ENCODE measurements around the gene SEC14L1. TPM values are rescaled to one million over a fixed set of nuclear protein-coding genes. Genes with fewer than 3 reads are reported as not detected.

SEC14L1 gene
- polyA plus RNA-seq, 3 donors: 19.2 to 64.2 (median 58.4) TPM

DNA sequence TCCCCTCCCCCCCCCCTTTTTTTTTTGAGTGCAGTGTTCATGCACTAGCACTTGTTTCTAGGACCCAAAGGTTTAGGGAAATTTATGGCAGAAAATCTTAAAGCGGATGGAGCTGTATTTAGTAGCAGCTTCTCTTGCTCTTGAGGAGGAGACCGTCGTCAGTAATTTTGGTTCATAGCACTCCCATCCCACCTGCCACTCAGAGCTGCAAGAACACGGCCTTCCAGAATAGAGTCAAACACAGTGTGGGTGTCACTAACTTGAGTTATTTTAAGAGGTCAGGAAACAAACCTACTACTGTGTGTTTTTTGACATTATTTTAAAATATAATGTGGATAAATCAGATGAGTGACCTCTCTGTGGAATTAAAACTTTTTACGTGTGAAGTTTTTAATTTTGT is 37.3 kb downstream of the SEC14L1 start:
- WGBS, 3 donors: 75 to 86% (median 79%) methylated on average over 5 of the region's 5 CpGs
- no peak overlapping the region for H3K27ac ChIP-seq (ENCODE audit: low read depth, low read length)

DNA sequence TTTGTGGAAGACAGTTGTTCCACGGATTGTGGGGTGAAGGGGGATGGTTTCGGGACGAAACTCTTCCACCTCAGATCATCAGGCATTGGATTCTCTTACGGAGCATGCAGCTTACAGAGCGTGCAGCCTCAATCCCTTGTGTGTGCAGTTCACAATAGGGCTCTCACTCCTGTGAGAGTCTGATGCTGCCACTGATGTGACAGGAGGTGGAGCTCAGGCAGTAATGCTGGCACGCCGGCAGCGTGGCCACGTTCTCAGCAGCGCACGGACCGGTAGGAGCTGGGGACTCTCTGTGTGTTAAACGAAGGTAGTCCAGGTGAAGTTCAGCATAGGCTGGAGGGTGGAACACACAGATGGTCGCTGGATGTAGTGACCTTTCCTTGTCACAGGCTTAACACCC is 37.8 kb downstream of the SEC14L1 start:
- no peak overlapping the region for H3K27ac ChIP-seq (ENCODE audit: low read depth, low read length)
- WGBS, 3 donors: 55 to 82% (median 81%) methylated on average over 14 of the region's 14 CpGs

DNA sequence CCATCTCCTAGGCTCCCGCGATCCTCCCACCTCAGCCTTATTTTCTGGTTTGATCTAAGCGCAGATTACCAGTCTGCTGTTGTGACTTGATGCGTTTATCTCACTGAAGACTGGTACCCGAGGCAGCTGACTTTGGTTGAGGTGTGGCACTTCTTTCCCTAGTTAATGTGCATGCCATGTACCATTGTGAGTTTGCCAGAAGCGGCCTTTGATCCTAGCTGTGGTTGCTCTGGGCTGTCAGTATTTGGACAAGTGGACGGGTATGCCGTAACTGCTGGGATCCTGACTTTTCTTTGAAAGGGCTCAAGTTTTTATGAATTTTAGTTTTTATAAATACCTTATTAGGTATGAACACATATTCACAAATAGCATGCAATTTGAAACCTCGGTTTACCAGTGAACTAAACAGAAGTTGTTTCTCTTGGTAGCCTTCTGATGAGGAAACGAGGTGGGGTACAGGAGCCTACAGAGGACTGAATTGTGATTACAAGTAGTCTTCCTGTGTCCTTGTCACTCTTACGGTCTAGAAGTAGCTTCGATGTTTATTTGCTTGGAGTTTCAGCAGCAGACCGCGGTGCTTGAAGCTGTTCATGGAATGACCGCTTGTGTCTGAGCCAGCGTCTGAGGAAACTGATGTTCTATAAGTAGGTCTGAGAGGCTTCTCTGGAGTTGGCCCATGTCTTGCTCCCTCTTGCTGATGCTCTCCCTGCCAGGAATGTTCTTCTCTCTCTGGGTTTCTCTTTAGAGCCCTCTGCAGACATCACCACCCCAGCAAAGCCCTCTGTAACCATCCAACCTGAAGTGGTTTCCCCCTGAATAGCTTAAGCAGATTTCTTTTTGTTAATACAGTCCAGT is 40.0 kb downstream of the SEC14L1 start:
- H3K27ac ChIP-seq (ENCODE audit: low read depth, low read length): no peak overlapping the region
- WGBS, 3 donors: 78 to 82% (median 80%) methylated on average over 16 of the region's 16 CpGs

DNA sequence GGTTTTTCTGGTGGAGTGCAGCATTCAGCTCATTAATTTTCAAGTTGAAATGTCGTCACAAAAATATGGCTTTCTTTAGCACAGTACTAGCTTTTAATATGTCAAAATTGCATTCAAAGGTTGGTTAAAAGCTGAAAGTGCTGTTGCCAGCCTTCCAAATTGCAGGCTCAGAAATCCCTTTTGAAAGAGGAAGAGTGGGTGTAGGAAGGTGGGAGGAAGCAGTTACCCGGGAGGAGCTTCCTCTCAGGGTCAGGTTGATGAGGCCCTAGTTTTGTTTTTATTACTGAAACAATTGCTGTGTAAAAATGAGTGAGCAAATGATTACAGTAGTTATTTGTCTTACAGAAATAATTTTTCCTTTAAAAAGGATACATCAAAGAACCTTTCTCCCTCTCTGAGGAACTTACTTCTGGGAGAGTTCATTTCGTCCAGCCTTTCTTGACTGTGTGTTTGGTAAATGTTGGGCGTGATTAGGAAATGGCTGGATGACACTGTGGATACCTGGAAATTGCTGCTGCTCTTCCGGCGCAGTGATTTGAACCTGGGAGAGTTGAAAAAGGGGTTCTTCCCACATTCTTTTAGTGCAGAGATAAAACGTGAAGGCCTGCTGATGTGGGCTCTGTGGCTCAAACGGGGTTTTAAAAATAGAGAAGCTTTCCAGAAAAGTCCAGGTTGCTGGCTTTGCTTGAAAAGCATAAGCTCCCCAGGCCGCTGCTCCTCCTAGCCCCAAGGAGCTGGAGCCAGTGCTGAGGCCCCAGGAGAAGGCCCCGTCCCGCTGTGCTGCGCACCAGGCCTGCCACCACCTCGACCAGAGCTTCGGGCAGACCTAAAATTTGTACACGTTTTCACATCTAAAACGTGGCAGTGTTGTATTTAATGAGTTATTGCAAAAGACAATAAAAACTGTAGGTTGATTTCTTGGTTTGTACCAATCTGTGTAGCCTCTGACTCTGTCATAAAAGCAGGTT is 41.7 kb downstream of the SEC14L1 start:
- WGBS, 3 donors: 50 to 73% (median 55%) methylated on average over 16 of the region's 16 CpGs
- H3K27ac ChIP-seq (ENCODE audit: low read depth, low read length): no peak overlapping the region

DNA sequence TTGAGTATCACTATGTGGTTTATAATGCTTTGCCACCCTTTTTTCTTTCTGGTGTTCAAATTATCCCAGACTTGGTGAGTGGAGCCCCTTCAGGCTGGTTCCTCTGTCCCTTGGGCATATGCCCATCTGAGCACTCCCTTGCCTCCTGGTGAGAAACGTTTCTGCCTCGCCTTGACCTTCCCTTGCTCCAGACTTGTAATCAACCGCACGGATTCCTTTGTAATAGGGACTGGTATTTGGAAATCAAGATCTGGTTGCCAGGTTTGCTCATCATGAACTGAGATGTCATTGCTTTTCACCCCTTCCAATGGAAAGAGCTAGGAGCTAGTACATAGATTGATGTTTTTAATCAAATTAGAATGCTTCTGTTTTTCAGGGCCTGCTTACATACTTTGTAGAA is 43.7 kb downstream of the SEC14L1 start:
- no peak overlapping the region for H3K27ac ChIP-seq (ENCODE audit: low read depth, low read length)
- 39 to 52% (median 42%) methylated on average over 4 of the region's 4 CpGs for WGBS, 3 donors

DNA sequence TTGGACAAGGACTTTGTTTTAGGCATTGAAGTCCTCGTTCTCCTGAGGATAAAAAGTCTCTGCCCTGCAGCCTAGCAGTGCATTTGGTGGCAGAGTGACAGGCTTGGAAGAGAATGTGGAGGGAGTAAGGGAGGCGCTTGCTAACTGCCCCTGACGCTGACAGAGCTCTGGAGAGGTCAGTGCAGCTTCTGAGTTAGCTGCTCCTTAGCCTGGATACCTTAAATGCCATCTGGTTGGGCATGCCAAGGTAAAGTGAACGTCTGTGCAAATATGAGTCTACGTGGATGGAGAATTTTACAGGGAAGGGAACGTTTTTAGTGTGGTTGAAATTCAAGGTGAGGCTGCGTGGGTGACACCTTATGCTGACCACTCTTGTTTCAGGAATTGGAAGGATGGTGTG is 44.4 kb downstream of the SEC14L1 start:
- H3K27ac ChIP-seq (ENCODE audit: low read depth, low read length): no peak overlapping the region
- WGBS, 3 donors: 42 to 64% (median 58%) methylated on average over 7 of the region's 7 CpGs

DNA sequence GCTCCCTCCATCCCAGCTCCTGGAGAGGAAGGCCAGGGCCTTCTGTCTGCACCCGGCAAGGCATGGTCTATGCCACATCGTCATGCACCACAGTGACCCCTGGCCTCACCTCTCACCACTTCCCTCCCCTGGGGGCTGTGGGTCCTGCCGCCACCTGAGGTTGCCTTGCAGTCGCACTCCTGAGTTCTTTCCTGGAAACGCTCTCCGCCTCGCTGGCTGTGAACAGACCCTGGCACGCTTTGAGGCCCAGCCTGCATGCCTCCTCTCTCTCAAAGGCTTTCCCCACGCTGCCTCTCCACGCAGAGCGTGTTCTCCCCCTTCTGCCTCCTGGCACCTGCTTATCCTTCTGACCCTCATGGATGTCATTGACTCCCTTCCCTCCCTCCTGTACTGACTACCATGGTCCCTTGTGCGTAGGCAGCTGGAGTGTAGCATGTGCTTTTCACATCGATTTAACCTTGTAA is 45.4 kb downstream of the SEC14L1 start:
- 55 to 59% (median 55%) methylated on average over 13 of the region's 13 CpGs for WGBS, 3 donors
- H3K27ac ChIP-seq (ENCODE audit: low read depth, low read length): no peak overlapping the region

DNA sequence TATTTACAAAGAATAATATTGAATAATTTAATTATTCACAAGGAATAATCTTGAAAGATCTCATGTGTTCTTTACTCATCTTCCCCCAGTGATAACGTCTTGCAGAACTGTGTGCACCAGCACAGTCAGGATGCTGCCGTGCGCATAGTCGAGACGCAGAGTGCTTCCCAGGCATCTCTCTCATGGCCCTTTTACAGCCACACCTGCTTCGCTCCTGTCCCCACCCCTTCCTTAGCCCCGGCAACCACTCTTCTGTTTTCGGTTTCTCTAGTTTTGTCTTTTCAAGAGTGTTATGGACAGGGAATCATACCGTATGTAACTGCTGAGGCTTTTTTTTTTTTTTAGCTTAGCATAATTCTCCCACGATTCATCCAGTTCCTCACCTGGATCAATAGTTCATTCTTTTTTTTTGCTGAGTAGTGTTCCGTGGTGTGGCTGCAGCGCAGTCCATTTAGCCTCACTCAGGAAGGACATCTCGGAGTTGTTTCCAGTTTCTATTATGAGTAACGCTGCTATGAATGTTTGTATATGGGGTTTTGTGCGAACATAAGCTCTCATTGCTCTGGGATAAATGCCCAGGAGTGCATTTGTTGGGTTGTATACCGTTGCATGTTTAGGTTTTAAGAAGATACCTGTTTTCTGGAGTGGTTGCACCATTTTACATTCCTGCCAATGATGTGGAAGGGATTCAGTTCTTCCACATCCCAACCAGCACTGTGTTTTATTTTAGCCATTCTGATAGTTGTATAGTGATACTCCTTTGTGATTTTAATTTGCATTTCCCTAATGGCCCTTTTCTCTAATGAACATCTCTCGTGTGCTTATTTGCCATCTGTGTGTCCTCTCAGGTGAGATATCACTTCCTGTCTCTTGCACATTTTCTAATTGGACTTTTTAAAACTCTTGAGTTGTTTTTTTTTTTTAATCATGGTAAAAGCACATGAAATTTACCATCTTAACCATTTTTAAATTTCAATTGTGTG is 47.6 kb downstream of the SEC14L1 start:
- WGBS, 3 donors: 72 to 83% (median 80%) methylated on average over 17 of the region's 17 CpGs
- no peak overlapping the region for H3K27ac ChIP-seq (ENCODE audit: low read depth, low read length)

DNA sequence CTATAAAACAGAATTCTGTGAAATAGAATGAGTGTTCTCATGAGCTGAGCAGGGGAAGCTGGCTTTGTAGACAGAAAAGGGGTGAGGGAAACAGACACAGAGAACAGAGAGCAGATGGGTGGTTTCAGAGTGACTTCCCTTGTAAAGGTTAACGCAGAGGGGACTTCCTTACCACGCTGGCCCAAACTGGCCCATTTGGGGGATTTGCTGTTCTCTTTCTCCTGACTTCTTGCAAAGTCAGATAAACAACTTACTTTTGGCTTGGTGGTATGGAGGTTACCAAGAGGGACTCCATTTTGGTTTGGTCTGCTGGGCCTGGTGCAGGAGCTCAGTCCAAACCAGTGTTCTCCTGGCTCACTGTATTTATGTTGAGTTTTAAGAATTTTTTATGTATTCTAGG is 48.4 kb downstream of the SEC14L1 start:
- no peak overlapping the region for H3K27ac ChIP-seq (ENCODE audit: low read depth, low read length)

DNA sequence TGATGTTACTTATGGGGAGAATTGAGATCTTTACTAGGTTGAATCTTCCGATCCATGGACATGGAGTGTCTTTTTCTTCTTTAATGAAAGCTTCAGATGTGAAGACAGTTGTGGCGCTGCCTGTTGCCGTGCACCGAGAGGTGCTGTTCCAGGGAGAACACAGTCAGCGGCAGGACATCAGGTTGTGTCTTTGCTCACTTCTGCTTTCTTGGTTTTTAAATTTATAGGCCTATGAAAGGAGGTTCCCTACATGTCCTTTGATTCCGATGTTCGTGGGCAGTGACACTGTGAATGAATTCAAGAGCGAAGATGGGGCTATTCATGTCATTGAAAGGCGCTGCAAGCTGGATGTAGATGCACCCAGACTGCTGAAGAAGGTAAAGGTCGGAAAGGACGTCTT is 49.8 kb downstream of the SEC14L1 start:
- no peak overlapping the region for H3K27ac ChIP-seq (ENCODE audit: low read depth, low read length)

More for the DNA sequence above, 48.4 kb downstream of the SEC14L1 start:
- WGBS, 3 donors: 44 to 84% (median 68%) methylated on average over 2 of the region's 2 CpGs

DNA sequence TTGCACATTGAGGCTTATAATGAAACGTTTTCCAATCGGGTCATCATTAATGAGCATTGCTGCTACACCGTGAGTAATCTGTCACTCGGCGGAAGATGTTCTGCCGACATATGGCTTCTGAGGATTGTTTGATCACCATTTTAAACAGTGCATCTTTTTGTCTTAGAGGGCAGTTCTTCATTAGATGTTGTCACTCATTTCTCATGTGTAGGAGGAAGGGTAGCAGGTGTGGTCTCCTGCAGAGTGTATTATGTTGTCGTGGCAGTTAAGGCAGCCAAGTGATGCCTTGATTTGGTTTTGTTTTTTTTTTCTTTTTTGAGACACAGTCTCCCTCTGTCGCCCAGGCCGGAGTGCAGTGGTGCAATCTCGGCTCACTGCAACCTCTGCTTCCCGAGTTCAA is 50.5 kb downstream of the SEC14L1 start:
- H3K27ac ChIP-seq (ENCODE audit: low read depth, low read length): no peak overlapping the region
- 85 to 88% (median 85%) methylated on average over 11 of the region's 11 CpGs for WGBS, 3 donors

More for the DNA sequence above, 49.8 kb downstream of the SEC14L1 start:
- WGBS, 3 donors: 80 to 96% (median 81%) methylated on average over 11 of the region's 11 CpGs

DNA sequence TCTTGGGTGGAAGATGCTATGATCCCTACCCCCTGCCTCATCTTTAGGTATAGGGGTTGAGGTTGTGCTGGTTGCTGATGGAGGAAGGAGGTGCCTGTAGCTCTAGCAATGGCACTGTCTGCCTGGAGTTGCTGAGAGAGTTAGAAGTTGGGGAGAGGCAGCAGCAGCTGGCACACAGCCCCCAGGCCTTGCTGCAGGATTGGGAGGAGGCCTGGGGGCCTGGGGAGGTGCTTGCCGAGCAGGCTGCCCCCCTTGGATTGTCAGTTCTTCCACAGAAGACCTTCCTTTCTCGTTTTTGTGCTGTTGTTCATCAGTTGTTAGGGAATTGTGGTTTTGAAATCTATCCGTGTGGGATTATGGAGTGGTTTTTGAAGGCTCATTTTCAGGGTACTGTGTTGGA is 52.9 kb downstream of the SEC14L1 start:
- 64 to 87% (median 72%) methylated on average over 3 of the region's 3 CpGs for WGBS, 3 donors
- no peak overlapping the region for H3K27ac ChIP-seq (ENCODE audit: low read depth, low read length)

DNA sequence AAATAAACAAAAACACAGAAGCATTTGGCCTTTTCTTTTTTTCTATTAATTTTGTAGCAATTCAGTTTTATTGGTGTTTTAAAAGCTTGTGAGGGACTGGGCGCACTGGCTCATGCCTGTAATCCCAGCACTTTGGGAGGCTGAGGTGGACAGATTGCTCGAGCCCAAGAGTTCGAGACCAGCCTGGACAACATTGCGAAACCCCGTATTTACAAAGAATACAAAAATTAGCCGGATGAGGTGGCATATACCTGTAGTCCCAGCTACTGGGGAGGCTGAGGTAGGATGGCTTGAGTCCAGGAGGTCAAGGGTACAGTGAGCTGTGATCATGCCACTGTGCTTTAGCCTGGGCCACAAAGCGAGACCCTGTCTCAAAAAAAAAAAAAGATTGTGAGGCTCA is 53.4 kb downstream of the SEC14L1 start:
- 90 to 96% (median 95%) methylated on average over 7 of the region's 7 CpGs for WGBS, 3 donors
- no peak overlapping the region for H3K27ac ChIP-seq (ENCODE audit: low read depth, low read length)

DNA sequence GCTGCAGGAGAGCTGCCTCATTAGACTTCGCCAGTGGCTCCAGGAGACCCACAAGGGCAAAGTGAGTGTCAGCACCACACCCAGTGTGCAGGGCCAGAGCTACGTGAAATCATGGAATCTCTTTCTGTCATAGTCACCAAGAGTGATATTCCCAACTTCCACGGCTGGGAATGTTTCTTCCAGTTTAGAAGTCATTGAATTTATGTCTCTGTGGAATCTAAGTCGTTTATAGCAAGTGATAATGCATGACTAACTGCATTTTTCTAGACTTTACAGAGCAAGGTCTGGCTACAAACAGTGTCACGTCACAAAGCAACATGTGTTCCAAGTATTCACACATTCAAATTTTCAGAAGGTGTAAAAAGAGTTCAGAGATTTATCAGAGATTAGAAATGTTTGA is 55.5 kb downstream of the SEC14L1 start:
- no peak overlapping the region for H3K27ac ChIP-seq (ENCODE audit: low read depth, low read length)
- 77 to 86% (median 78%) methylated on average over 5 of the region's 5 CpGs for WGBS, 3 donors

DNA sequence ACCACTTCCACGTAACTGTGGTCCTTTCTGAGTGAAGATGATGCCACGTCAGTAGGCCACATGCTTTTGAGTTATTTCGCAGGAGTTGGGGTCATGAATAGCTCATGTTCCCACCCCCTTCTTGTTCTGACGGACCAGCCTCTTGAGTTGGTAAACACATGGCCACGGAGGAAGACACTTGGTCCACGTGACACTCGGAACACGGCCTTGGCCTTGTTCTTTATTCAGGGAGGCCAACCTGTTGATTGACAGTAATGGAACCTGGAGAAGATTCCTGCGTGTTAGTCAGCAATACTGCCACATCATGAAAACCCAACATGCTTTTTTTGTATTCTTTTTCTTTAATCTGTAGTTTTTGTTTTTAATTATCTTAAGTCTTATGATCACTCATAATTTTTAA is 56.3 kb downstream of the SEC14L1 start:
- WGBS, 3 donors: 78 to 89% (median 88%) methylated on average over 9 of the region's 9 CpGs
- no peak overlapping the region for H3K27ac ChIP-seq (ENCODE audit: low read depth, low read length)

DNA sequence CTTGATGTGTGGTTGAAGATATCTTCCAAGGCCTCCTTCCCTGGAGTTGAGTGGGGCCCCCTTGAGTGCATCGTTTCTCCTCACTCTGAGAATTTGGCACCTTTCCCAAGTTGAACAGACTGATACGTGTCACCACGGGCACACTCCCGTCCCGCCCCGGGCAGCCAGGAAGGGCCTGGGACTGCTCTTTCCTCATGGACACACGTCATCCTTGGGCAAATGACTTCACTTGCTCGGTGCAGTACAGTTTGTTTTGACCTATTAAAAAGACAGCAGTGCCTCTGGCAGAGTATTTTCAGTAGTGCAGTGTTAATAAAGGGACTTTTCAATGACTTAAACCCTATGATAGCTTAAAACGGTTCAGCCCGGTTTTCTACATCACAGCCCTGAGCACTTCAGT is 59.9 kb downstream of the SEC14L1 start:
- WGBS, 3 donors: 47 to 70% (median 62%) methylated on average over 10 of the region's 10 CpGs
- H3K27ac ChIP-seq (ENCODE audit: low read depth, low read length): no peak overlapping the region

DNA sequence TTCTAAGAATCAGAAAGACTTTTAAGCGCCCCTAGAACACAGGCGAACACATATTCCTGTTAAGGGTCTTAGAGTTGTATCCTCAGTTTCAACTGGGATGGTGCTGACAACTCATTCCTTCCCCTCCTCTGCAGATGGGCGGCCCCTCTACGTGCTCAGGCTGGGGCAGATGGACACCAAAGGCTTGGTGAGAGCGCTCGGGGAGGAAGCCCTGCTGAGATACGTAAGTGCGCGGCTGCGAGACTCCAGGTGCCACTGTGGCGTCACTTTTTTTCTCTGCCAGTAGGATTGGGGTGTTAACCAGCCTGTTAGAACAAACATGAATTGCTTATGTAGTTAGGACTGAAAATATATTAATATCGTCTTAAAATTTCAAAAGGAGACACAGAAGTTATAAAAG is 62.7 kb downstream of the SEC14L1 start:
- no peak overlapping the region for H3K27ac ChIP-seq (ENCODE audit: low read depth, low read length)
- 90 to 97% (median 92%) methylated on average over 12 of the region's 12 CpGs for WGBS, 3 donors

DNA sequence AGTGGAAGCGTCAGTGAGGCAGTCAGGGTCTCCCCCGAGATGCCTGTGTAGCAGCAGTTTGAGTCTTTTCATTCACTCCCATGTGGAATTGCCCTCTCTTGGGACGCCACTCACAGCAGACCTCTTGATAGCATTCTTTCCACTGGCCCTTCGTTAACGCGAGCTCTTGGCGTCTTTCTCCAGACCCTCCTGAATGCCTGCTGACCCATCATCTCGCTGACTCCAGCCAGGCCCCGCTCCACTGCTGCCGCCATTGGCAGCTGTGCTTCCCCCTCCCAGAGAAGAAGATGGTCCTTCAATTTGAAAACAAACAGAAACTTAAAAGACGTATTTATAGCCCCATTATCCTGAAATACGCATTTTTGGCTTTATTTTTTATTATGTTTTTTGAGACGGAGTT is 63.1 kb downstream of the SEC14L1 start:
- 81 to 93% (median 91%) methylated on average over 13 of the region's 13 CpGs for WGBS, 3 donors
- H3K27ac ChIP-seq (ENCODE audit: low read depth, low read length): no peak overlapping the region

All from adipose tissue (tissue), 3 donors.